Type B pancreatic cell (in vitro differentiated cells): ENCODE measurements around the gene SCAF8. TPM values are rescaled to one million over a fixed set of nuclear protein-coding genes. Genes with fewer than 3 reads are reported as not detected.
"Not testable (repeated sequence)": the region's sequence is repeated elsewhere in the genome, so short reads cannot be mapped to it uniquely, and the experiment has no call there.

Experiments
- DNase-seq: peaks from one replicate; pipeline ENCODE4 v3.0.0; 2021; ENCODE audit warnings: mixed read lengths; ENCODE audit not compliant: unreplicated experiment; ENCODE audit errors: extremely low spot score
- H3K27ac Mint-ChIP-seq: 2 replicates; pipeline ENCODE4 v1.8.0; 2021; ENCODE audit warnings: mild to moderate bottlenecking, mixed read lengths
- H3K27me3 Mint-ChIP-seq: 2 replicates; pipeline ENCODE4 v1.8.0; 2021; ENCODE audit warnings: mixed read lengths
- H3K36me3 Mint-ChIP-seq: 2 replicates; pipeline ENCODE4 v1.8.0; 2021; ENCODE audit warnings: mixed read lengths
- H3K4me1 Mint-ChIP-seq: one replicate; pipeline ENCODE4 v1.8.0; 2021; ENCODE audit warnings: mixed read lengths; ENCODE audit not compliant: unreplicated experiment
- H3K4me3 Mint-ChIP-seq: 2 replicates; pipeline ENCODE4 v1.8.0; 2021; ENCODE audit warnings: mild to moderate bottlenecking, mixed read lengths
- H3K9me3 Mint-ChIP-seq: 2 replicates; pipeline ENCODE4 v1.8.0; 2021; ENCODE audit warnings: mixed read lengths
- CTCF ChIP-seq: fragments of 200-600 bp; sonication (generic); conservative IDR thresholded peaks from 2 replicates; pipeline ENCODE4 v1.5.0; 2021; ENCODE audit warnings: antibody characterized with exemption, mild to moderate bottlenecking
- total RNA-seq: library from RNA; stranded (reverse); gene quantifications from 2 replicates; pipeline ENCODE4 v1.2.1, GENCODE V29; 2021; ENCODE audit warnings: low replicate concordance

The SCAF8 gene
- total RNA-seq, 1 donor from 2014 or later, result 58.7 TPM

- Mint-ChIP-seq H3K4me3 (peak overlapping the region; percentile 62), H3K27ac (peak overlapping the region; percentile 44), H3K9me3 (no peaks in the 10 kb centered on the region), H3K27me3 (no peaks in the 10 kb centered on the region), H3K36me3 (peaks cover 17% of the 10 kb centered on the region), H3K4me1 (peaks cover 35% of the 10 kb centered on the region)
- TF ChIP-seq CTCF, result no peak
- no peak for DNase-seq
Observed at GRCh38 chr6:154738551-154738961, 5.3 kb downstream of the SCAF8 start.

GRCh38 chr6:154740658-154741057 is 7.4 kb downstream of the SCAF8 start:
- TF ChIP-seq CTCF, result no peak
- Mint-ChIP-seq H3K36me3 (peaks cover 17% of the 10 kb centered on the region), H3K4me1 (peaks cover 43% of the 10 kb centered on the region), H3K4me3 (no peak overlapping the region), H3K27me3 (no peaks in the 10 kb centered on the region), H3K27ac (no peak overlapping the region), H3K9me3 (no peaks in the 10 kb centered on the region)
- no peak for DNase-seq

GRCh38 chr6:154742891-154743290 is 9.7 kb downstream of the SCAF8 start:
- Mint-ChIP-seq H3K27ac (no peak overlapping the region), H3K27me3 (no peaks in the 10 kb centered on the region)

GRCh38 chr6:154744029-154744745 is 11.0 kb downstream of the SCAF8 start:
- H3K4me1 Mint-ChIP-seq, result peaks cover 30% of the 10 kb centered on the region
- not testable (repeated sequence) for H3K9me3 Mint-ChIP-seq, H3K27ac Mint-ChIP-seq, DNase-seq, H3K4me3 Mint-ChIP-seq, H3K27me3 Mint-ChIP-seq
- H3K36me3 Mint-ChIP-seq, result peaks cover 13% of the 10 kb centered on the region

More at GRCh38 chr6:154742891-154743290, 9.7 kb downstream of the SCAF8 start:
- DNase-seq, result no peak
- no peak for TF ChIP-seq CTCF
- Mint-ChIP-seq H3K4me1 (peaks cover 38% of the 10 kb centered on the region), H3K9me3 (no peaks in the 10 kb centered on the region), H3K36me3 (peaks cover 17% of the 10 kb centered on the region), H3K4me3 (no peak overlapping the region)

GRCh38 chr6:154745243-154745642 is 12.0 kb downstream of the SCAF8 start:
- Mint-ChIP-seq H3K9me3 (no peaks in the 10 kb centered on the region), H3K27ac (no peak overlapping the region), H3K36me3 (peaks cover 19% of the 10 kb centered on the region), H3K4me1 (peaks cover 34% of the 10 kb centered on the region), H3K27me3 (no peaks in the 10 kb centered on the region), H3K4me3 (no peak overlapping the region)
- no peak for TF ChIP-seq CTCF
- no peak for DNase-seq

GRCh38 chr6:154749341-154749740 is 16.1 kb downstream of the SCAF8 start:
- peak overlapping the region; percentile 44 for H3K27ac Mint-ChIP-seq

More at GRCh38 chr6:154749341-154749740, 16.1 kb downstream of the SCAF8 start:
- Mint-ChIP-seq H3K9me3 (no peaks in the 10 kb centered on the region), H3K4me1 (peaks cover 24% of the 10 kb centered on the region), H3K36me3 (peaks cover 18% of the 10 kb centered on the region), H3K4me3 (no peak overlapping the region), H3K27me3 (no peaks in the 10 kb centered on the region)
- no peak for DNase-seq
- TF ChIP-seq CTCF, result no peak
